WTC11 (cell line): ENCODE data around the gene ZNF629. TPM values are rescaled to one million over a fixed set of nuclear protein-coding genes. Genes with fewer than 3 reads are reported as not detected.

Experiments
- ATAC-seq: fragments of 200-7000 bp; cut with Tn5 transposase; 2 replicates; pipeline ENCODE4 v1.10.0; 2021; ENCODE audit warnings: mild to moderate bottlenecking, moderate library complexity
- CTCF ChIA-PET: fragments of 300-600 bp; sonication (Branson Sonifier 250); formaldehyde crosslinking; loops from one replicate; lab custom pipeline; 2021; ENCODE audit warnings: antibody characterized with exemption; lab: Charles Lee
- POLR2A ChIA-PET: fragments of 350-600 bp; sonication (Branson Sonifier 250); formaldehyde crosslinking; loops from one replicate; lab custom pipeline; 2021; ENCODE audit warnings: antibody characterized with exemption; lab: Charles Lee
- DNase-seq: peaks from one replicate; pipeline ENCODE4 v3.0.0; 2021; ENCODE audit warnings: low spot score
- H3K27ac Mint-ChIP-seq: 2 replicates; pipeline ENCODE4 v1.8.0; 2021; ENCODE audit warnings: mixed read lengths
- H3K27me3 Mint-ChIP-seq: 2 replicates; pipeline ENCODE4 v1.8.0; 2021; ENCODE audit warnings: low read depth, mild to moderate bottlenecking, moderate library complexity, mixed read lengths
- H3K36me3 Mint-ChIP-seq: 2 replicates; pipeline ENCODE4 v1.8.0; 2021; ENCODE audit warnings: mixed read lengths
- H3K4me1 Mint-ChIP-seq: 2 replicates; pipeline ENCODE4 v1.8.0; 2022; ENCODE audit warnings: mixed read lengths
- H3K4me3 Mint-ChIP-seq: 2 replicates; pipeline ENCODE4 v1.8.0; 2021; ENCODE audit warnings: mild to moderate bottlenecking, moderate library complexity, mixed read lengths
- H3K9me3 Mint-ChIP-seq: 2 replicates; pipeline ENCODE4 v1.8.0; 2021; ENCODE audit warnings: mixed read lengths
- ATF6 ChIP-seq: sonication (generic); formaldehyde crosslinking; IDR thresholded peaks from 2 replicates; pipeline ENCODE4 v1.8.1; 2023; ENCODE audit warnings: mild to moderate bottlenecking, missing genetic modification reagents
- CREM ChIP-seq: sonication (generic); formaldehyde crosslinking; IDR thresholded peaks from 2 replicates; pipeline ENCODE4 v1.8.1; 2022; ENCODE audit warnings: mild to moderate bottlenecking, missing genetic modification reagents, moderate library complexity
- E2F5 ChIP-seq: sonication (generic); formaldehyde crosslinking; IDR thresholded peaks from 2 replicates; pipeline ENCODE4 v1.8.1; 2022; ENCODE audit warnings: mild to moderate bottlenecking, moderate library complexity, missing genetic modification reagents
- ESRRA ChIP-seq: sonication (generic); formaldehyde crosslinking; IDR thresholded peaks from 2 replicates; pipeline ENCODE4 v1.8.1; 2022; ENCODE audit warnings: mild to moderate bottlenecking, missing genetic modification reagents, borderline replicate concordance
- FOXP1 ChIP-seq: sonication (generic); formaldehyde crosslinking; IDR thresholded peaks from 2 replicates; pipeline ENCODE4 v1.8.0; 2022; ENCODE audit warnings: missing genetic modification reagents, mild to moderate bottlenecking, moderate library complexity, borderline replicate concordance
- FOXP4 ChIP-seq: sonication (generic); formaldehyde crosslinking; IDR thresholded peaks from 2 replicates; pipeline ENCODE4 v1.8.0; 2022; ENCODE audit warnings: mild to moderate bottlenecking, missing genetic modification reagents
- GRHL2 ChIP-seq: fragments of 250-450 bp; sonication (Bioruptor Pico); IDR thresholded peaks from 2 replicates; pipeline ENCODE4 v1.8.0; 2022; ENCODE audit warnings: mild to moderate bottlenecking, moderate library complexity; ENCODE audit not compliant: insufficient replicate concordance, severe bottlenecking
- KAT7 ChIP-seq: sonication (generic); formaldehyde crosslinking; IDR thresholded peaks from 2 replicates; pipeline ENCODE4 v1.8.1; 2023; ENCODE audit warnings: missing genetic modification reagents, mild to moderate bottlenecking, borderline replicate concordance
- NFE2L1 ChIP-seq: sonication (generic); formaldehyde crosslinking; IDR thresholded peaks from 2 replicates; pipeline ENCODE4 v1.8.1; 2023; ENCODE audit warnings: missing genetic modification reagents
- OVOL2 ChIP-seq: fragments of 250-450 bp; sonication (Bioruptor Pico); IDR thresholded peaks from 2 replicates; pipeline ENCODE4 v1.9.0; 2021; ENCODE audit warnings: mild to moderate bottlenecking, borderline replicate concordance
- PRRX2 ChIP-seq: fragments of 250-450 bp; sonication (Bioruptor Pico); IDR thresholded peaks from 2 replicates; pipeline ENCODE4 v1.8.0; 2021; ENCODE audit warnings: mild to moderate bottlenecking
- RELA ChIP-seq: sonication (generic); formaldehyde crosslinking; IDR thresholded peaks from 2 replicates; pipeline ENCODE4 v1.8.1; 2022; ENCODE audit warnings: missing genetic modification reagents, mild to moderate bottlenecking, borderline replicate concordance
- RORB ChIP-seq: fragments of 250-450 bp; sonication (Bioruptor Pico); IDR thresholded peaks from 2 replicates; pipeline ENCODE4 v1.9.0; 2021; ENCODE audit warnings: mild to moderate bottlenecking
- SMAD3 ChIP-seq: sonication (generic); formaldehyde crosslinking; IDR thresholded peaks from 2 replicates; pipeline ENCODE4 v1.8.0; 2022; ENCODE audit warnings: missing genetic modification reagents, mild to moderate bottlenecking, borderline replicate concordance
- TEAD4 ChIP-seq: sonication (generic); formaldehyde crosslinking; IDR thresholded peaks from 2 replicates; pipeline ENCODE4 v1.8.0; 2022; ENCODE audit warnings: mild to moderate bottlenecking, missing genetic modification reagents
- ZBTB21 ChIP-seq: sonication (generic); formaldehyde crosslinking; IDR thresholded peaks from 2 replicates; pipeline ENCODE4 v1.8.1; 2023; ENCODE audit warnings: mild to moderate bottlenecking, missing genetic modification reagents, borderline replicate concordance
- ZNF219 ChIP-seq: sonication (generic); formaldehyde crosslinking; IDR thresholded peaks from 2 replicates; pipeline ENCODE4 v1.8.0; 2023; ENCODE audit warnings: missing genetic modification reagents, mild to moderate bottlenecking, borderline replicate concordance
- ZNF232 ChIP-seq: sonication (generic); formaldehyde crosslinking; IDR thresholded peaks from 2 replicates; pipeline ENCODE4 v1.8.0; 2022; ENCODE audit warnings: mild to moderate bottlenecking, missing genetic modification reagents
- ZNF281 ChIP-seq: sonication (generic); formaldehyde crosslinking; IDR thresholded peaks from 2 replicates; pipeline ENCODE4 v1.8.0; 2023; ENCODE audit warnings: mild to moderate bottlenecking, missing genetic modification reagents
- ZNF317 ChIP-seq: sonication (generic); formaldehyde crosslinking; IDR thresholded peaks from 2 replicates; pipeline ENCODE4 v1.8.1; 2023; ENCODE audit warnings: low read depth, mild to moderate bottlenecking, moderate library complexity, missing genetic modification reagents, borderline replicate concordance
- total RNA-seq: library from RNA; stranded (reverse); gene quantifications from 3 replicates; pipeline ENCODE4 v1.2.3, GENCODE V29; 2021
- TF ChIP-seq, protein P1 (sequence below): sonication (generic); formaldehyde crosslinking; IDR thresholded peaks from 2 replicates; pipeline ENCODE4 v1.8.0; 2022; ENCODE audit warnings: mild to moderate bottlenecking, missing genetic modification reagents
- TF ChIP-seq, protein P2 (sequence below): fragments of 250-450 bp; sonication (Bioruptor Pico); IDR thresholded peaks from 2 replicates; pipeline ENCODE4 v1.8.0; 2021; ENCODE audit warnings: mild to moderate bottlenecking

The ZNF629 gene
- total RNA-seq, 1 experiment from 2014 or later: 20.0 TPM

GRCh38 chr16:30786936-30787612 lies at the start of gene ZNF629 (continued):
- TF ChIP-seq FOXP4 (CRISPR knock-in tag): no peak; the same call in 1 of the 2 replicates
- TF ChIP-seq NFE2L1 (CRISPR knock-in tag): 0 out of 2 replicates have a peak, but pooled peaks have one; percentile 16
- no peak for TF ChIP-seq RORB (CRISPR knock-in tag)
- no peak for TF ChIP-seq PRRX2 (CRISPR knock-in tag)
- 0 out of 2 replicates have a peak, but pooled peaks have one; percentile 30 for TF ChIP-seq CREM
- TF ChIP-seq ZNF232 (CRISPR knock-in tag): 0 out of 2 replicates have a peak, but pooled peaks have one; percentile 39
- no peak for TF ChIP-seq ZNF219 (CRISPR knock-in tag)
- TF ChIP-seq, protein P1, sequence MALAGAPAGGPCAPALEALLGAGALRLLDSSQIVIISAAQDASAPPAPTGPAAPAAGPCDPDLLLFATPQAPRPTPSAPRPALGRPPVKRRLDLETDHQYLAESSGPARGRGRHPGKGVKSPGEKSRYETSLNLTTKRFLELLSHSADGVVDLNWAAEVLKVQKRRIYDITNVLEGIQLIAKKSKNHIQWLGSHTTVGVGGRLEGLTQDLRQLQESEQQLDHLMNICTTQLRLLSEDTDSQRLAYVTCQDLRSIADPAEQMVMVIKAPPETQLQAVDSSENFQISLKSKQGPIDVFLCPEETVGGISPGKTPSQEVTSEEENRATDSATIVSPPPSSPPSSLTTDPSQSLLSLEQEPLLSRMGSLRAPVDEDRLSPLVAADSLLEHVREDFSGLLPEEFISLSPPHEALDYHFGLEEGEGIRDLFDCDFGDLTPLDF (CRISPR knock-in tag): 0 out of 2 replicates have a peak, but pooled peaks have one; percentile 22
- peak; percentile 68; the same call in 1 of the 2 replicates for TF ChIP-seq E2F5 (CRISPR knock-in tag)
- no peak for TF ChIP-seq ZNF317 (CRISPR knock-in tag)

DNA sequence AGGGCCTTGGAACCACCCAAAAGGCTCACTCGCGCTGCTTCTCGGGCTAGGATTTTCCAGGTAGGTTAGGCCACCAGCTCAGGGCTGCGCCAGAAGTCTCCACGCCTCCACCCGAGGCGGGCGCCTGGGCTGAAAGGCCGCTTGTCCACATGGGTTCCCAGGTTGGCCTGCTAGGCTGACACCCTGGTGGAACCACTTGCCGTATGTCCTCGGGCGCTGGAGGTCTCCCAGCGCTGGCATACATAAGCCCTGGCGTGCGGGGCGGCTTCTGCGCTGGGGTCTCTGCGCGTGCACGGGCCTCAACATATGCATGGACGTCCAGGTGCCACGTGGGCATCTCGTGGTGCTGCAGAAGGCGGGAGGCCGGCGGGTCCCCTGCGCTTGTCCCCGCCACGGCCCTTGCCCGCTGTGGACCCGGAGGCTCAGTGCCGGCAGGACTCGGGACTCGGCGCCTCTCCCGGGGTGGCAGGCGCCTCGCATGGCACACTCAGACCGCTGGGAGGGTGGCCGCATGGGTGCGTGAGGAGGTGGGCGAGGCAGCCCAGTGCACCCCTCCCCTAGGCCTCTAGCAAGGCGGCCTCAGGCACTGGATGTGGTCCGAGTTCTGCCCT lies 47.2 kb upstream of the ZNF629 start:
- ChIA-PET POLR2A (no interaction called here), CTCF (interaction anchor here (0.7 to 4.0 kb wide), 2 partner anchors 11 to 20 kb away, joined by 3 to 20 read pairs; no protein-coding TSS in a partner anchor)
- TF ChIP-seq OVOL2 (CRISPR knock-in tag) (no peak), GRHL2 (CRISPR knock-in tag) (no peak), SMAD3 (no peak), KAT7 (no peak), ZNF281 (no peak), ZNF317 (CRISPR knock-in tag) (no peak), ATF6 (CRISPR knock-in tag) (no peak), ZBTB21 (CRISPR knock-in tag) (no peak), RELA (CRISPR knock-in tag) (no peak), TEAD4 (CRISPR knock-in tag) (no peak), FOXP1 (CRISPR knock-in tag) (no peak), ESRRA (CRISPR knock-in tag) (no peak)
- TF ChIP-seq, protein P2, sequence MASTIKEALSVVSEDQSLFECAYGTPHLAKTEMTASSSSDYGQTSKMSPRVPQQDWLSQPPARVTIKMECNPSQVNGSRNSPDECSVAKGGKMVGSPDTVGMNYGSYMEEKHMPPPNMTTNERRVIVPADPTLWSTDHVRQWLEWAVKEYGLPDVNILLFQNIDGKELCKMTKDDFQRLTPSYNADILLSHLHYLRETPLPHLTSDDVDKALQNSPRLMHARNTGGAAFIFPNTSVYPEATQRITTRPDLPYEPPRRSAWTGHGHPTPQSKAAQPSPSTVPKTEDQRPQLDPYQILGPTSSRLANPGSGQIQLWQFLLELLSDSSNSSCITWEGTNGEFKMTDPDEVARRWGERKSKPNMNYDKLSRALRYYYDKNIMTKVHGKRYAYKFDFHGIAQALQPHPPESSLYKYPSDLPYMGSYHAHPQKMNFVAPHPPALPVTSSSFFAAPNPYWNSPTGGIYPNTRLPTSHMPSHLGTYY (CRISPR knock-in tag): no peak
- TF ChIP-seq, protein P1 (CRISPR knock-in tag): no peak
- Mint-ChIP-seq H3K27me3 (peaks cover 20% of the 10 kb centered on the region), H3K36me3 (no peaks in the 10 kb centered on the region), H3K9me3 (no peaks in the 10 kb centered on the region), H3K27ac (no peak overlapping the region), H3K4me3 (no peak overlapping the region), H3K4me1 (no peaks in the 10 kb centered on the region)
- ATAC-seq (no peak), DNase-seq (no peak)
